Thymus (tissue), 11 donors: ENCODE results near the gene COQ8A. TPM values are rescaled to one million over a fixed set of nuclear protein-coding genes. Genes with fewer than 3 reads are reported as not detected.

Experiments used
- DNase-seq, 9 donors: peaks; one replicate each; pipeline ENCODE4 v3.0.0-alpha.2; 2013; ENCODE audit warnings: low spot score in 9 of 9, low read depth in 6 of 9, missing footprints in 1 of 9
- H3K27ac ChIP-seq, 2 donors: one replicate each; pipeline ENCODE4 v1.5.1; 2013; ENCODE audit warnings: control low read depth in 1 of 2, low read depth in 1 of 2, low read length in 1 of 2, mild to moderate bottlenecking in 1 of 2, moderate library complexity in 1 of 2
- H3K27me3 ChIP-seq, 2 donors: one replicate each; pipeline ENCODE4 v1.5.1; 2013; ENCODE audit warnings: low read length in 1 of 2; ENCODE audit not compliant: control insufficient read depth in 2 of 2, insufficient read depth in 1 of 2
- H3K36me3 ChIP-seq, 2 donors: one replicate each; pipeline ENCODE4 v1.5.1; 2013; ENCODE audit warnings: low read length in 1 of 2, mild to moderate bottlenecking in 1 of 2, moderate library complexity in 1 of 2; ENCODE audit not compliant: control insufficient read depth in 2 of 2, insufficient read depth in 2 of 2
- H3K4me1 ChIP-seq, 2 donors: one replicate each; pipeline ENCODE4 v1.5.1; 2013; ENCODE audit warnings: low read length in 2 of 2; ENCODE audit not compliant: control insufficient read depth in 2 of 2, insufficient read depth in 2 of 2
- H3K4me3 ChIP-seq, 2 donors: one replicate each; pipeline ENCODE4 v1.5.1; 2013; ENCODE audit warnings: low read length in 2 of 2, control low read depth in 1 of 2, mild to moderate bottlenecking in 1 of 2
- H3K9me3 ChIP-seq, 2 donors: one replicate each; pipeline ENCODE4 v1.5.1; 2013; ENCODE audit warnings: low read length in 1 of 2, mild to moderate bottlenecking in 1 of 2; ENCODE audit not compliant: control insufficient read depth in 2 of 2, insufficient read depth in 1 of 2
- WGBS: extraction: QIAGEN DNeasy Blood & Tissue Kit; methylation state at CpG from one replicate; pipeline ENCODE4 v1.1.7; 2013; 5-methylcytosine and 5-hydroxymethylcytosine counted together
- polyA plus RNA-seq: library from polyadenylated mRNA; stranded (reverse); fragments of 200-250 nt; gene quantifications from one replicate; pipeline ENCODE4 v1.2.3, GENCODE V29; 2013
- total RNA-seq: library from RNA; stranded (reverse); fragments of 120-200 nt; gene quantifications from one replicate; pipeline ENCODE4 v1.2.4, GENCODE V29; 2013
- donor health status: healthy.

COQ8A gene
- total and polyA plus RNA-seq, 2 donors: 16.8 to 47.1 TPM

DNA sequence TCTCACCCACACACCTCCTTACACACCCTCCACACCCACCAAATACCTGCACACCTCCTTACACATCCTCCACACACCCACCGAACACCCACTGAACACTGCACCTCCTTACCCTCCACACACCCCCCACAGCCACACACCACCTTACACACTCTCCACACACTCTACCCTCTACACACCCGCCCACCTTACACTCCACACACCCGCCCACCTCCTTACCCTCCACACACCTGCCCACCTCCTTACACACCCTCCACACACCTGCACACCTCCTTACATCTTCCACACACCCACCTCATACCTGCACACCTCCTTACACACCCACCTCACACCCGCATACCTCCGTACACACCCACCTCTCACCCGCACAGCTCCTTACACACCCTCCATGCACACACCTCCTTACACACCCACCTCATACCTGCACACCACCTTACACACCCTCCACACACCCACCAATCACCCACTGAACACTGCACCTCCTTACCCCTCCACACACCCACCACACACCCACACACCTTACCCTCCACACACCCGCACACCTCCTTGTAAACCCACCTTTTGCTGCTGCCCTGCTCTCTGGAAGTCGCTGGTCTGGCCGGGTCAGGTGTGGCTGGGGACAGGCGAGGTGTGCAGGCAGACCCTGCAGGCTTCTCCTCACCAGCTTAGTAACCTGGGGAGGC lies 38.5 kb downstream of the COQ8A start:
- Histone ChIP-seq H3K36me3 (peaks cover 9 to 23% of the 10 kb centered on the region in 2 donors), H3K4me3 (no peak overlapping the region), H3K27ac (no peak overlapping the region), H3K9me3 (no peaks in the 10 kb centered on the region), H3K27me3 (no peaks in the 10 kb centered on the region), H3K4me1 (no peaks in the 10 kb centered on the region)
- no peak for DNase-seq
- 98% methylated on average over 10 of the region's 10 CpGs for WGBS

DNA sequence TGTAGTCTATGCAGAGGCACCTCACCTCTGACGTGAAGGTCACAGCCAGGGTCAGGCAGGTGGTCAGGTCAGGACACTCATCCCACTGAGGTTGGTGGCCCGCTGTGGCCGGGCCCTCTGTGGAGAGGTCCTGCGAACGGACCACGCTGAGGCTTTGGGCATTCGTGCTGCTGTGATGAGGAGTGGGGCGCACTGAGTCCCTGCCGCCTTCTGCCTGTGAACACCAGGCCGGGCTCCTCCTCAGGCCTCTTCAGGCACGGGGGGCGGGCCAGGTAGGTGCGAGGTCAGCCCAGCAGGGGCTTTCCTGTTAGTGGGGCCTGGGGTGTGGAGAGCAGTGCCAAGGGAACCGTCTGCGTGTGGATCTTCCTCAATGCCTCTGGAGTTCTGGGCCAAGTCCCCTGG lies 39.0 kb downstream of the COQ8A start:
- no peaks in the 10 kb centered on the region for H3K4me1 ChIP-seq
- no peaks in the 10 kb centered on the region for H3K27me3 ChIP-seq
- DNase-seq: no peak
- H3K36me3 ChIP-seq: peaks cover 11 to 28% of the 10 kb centered on the region in 2 donors
- no peak overlapping the region for H3K4me3 ChIP-seq
- H3K27ac ChIP-seq: no peak overlapping the region
- WGBS: 96% methylated on average over 15 of the region's 15 CpGs
- no peaks in the 10 kb centered on the region for H3K9me3 ChIP-seq

DNA sequence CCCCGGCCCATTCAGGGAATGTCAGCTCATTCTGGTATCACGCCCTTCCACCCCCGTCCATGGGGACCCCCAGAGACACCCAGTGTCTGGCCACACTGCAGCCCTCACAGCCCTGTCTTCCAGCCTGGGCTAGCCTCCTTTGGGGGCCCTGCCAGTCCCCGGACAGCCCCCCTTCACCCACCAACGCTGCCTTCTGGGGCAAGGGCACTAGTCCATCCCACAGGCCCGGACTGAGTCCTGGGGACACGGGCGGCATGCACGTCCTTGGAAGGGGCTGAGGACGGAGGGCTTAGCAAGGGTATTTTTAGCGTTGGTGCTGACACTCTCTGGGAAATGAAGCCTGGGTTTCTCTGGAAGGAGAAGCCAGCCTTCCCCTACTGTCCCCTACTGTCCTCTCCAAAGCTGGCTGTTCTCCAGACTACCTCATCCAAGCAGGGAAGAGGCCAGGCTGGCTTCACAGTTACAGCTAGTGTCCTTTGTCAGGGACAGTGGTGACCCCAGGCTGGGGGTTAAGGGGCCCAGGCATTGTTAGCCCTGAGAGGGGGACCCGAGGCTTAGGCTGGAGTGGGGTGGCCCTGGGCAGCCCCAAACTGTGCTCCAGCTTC lies 39.5 kb downstream of the COQ8A start:
- peaks cover 16 to 33% of the 10 kb centered on the region in 2 donors for H3K36me3 ChIP-seq
- no peak for DNase-seq
- no peaks in the 10 kb centered on the region for H3K4me1 ChIP-seq
- no peaks in the 10 kb centered on the region for H3K9me3 ChIP-seq
- no peaks in the 10 kb centered on the region for H3K27me3 ChIP-seq
- no peak overlapping the region for H3K27ac ChIP-seq
- 95% methylated on average over 12 of the region's 12 CpGs for WGBS
- no peak overlapping the region for H3K4me3 ChIP-seq

DNA sequence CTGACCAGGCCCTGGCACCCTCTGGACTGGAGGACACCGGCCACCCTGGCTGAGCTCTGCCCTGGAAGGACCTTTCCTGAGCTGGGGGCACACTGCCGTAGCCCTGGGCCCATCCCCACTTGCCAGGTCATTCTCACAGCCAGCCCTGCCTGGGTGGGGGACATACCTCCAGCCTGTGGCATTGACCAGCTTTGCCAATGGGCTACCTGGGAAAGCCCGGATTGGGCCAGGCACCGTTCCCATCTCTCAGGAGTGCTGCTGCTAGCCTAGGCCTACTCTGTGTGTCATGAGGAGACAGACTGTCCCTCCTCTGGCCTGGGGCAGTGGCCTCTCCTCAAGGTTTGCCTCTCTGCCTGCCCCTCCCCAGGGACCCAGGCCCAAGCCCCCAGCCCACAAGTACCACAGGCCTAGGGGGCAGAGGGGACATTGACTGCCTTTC lies 40.0 kb downstream of the COQ8A start:
- no peaks in the 10 kb centered on the region for H3K27me3 ChIP-seq
- no peaks in the 10 kb centered on the region for H3K4me1 ChIP-seq
- no peak overlapping the region for H3K27ac ChIP-seq
- WGBS: 96% methylated on average over 4 of the region's 4 CpGs
- H3K36me3 ChIP-seq: peaks cover 19 to 39% of the 10 kb centered on the region in 2 donors
- H3K9me3 ChIP-seq: no peaks in the 10 kb centered on the region
- no peak overlapping the region for H3K4me3 ChIP-seq
- DNase-seq: no peak

DNA sequence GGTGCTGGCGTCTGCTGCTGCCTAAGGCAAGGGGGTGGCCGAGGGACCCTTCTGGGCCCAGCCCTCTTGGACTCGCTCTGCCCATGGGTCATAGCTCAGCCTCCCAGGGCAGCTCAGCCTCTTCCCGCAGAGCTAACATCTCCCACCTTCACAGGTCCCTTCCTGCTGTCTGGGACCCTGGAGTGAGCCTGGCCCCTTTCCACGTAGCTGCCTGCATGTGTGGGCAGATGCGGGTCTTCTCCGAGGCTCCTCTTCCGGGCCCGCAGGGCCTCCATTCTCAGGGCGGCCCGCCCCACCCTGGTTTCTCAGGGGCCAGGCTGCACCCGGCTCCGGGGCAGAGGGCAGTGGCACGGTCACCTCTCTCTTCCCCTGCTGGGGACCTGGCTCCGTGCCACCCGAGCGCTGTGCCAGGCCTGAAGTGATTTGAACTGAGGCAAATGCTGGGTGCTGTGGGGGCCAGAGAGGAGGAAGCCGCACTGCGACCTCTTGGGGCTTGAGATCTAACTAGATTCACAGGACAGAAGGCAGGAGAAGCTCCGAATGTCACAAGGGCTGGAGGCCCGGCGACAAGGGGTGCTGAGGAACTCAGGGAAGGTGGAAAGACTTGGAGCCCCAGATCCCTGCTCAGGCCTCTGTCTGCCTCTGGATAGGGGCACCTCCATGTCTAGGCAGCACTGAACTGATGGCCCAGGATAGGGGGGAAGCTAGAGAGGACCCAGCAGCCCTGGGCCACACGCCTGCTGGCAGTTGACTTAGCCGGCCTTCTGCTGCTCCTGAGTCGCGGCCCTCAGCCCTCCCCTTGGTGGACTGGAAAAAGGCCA lies 40.7 kb downstream of the COQ8A start:
- no peaks in the 10 kb centered on the region for H3K27me3 ChIP-seq
- no peak for DNase-seq
- no peaks in the 10 kb centered on the region for H3K9me3 ChIP-seq
- WGBS: 96% methylated on average over 26 of the region's 26 CpGs
- H3K36me3 ChIP-seq: peaks cover 19 to 45% of the 10 kb centered on the region in 2 donors
- H3K4me1 ChIP-seq: no peaks in the 10 kb centered on the region
- no peak overlapping the region for H3K27ac ChIP-seq
- no peak overlapping the region for H3K4me3 ChIP-seq

DNA sequence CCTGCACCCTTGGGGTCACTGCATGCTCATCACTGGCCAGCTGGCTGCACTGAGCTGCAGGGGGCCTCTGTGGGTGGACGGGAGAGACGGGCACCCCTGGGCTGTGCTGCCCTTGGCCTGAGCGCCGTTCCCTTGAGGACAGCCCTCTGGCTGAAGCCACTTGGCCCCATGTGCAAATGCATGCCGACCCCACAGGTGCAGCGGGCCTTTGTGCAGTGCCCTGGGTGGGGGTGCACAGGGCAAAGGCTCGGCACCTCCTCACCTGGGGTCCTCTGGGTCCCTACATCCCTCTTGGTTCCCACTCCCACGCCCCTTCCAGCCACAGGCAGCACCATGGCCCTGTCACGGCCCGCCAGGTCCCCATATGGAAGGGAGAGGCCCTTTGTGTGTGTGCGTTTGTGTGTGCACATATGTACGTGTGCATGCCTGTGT lies 41.3 kb downstream of the COQ8A start:
- no peaks in the 10 kb centered on the region for H3K9me3 ChIP-seq
- no peak for DNase-seq
- peaks cover 24 to 51% of the 10 kb centered on the region in 2 donors for H3K36me3 ChIP-seq
- no peaks in the 10 kb centered on the region for H3K27me3 ChIP-seq
- 97% methylated on average over 12 of the region's 12 CpGs for WGBS
- no peak overlapping the region for H3K4me3 ChIP-seq
- no peaks in the 10 kb centered on the region for H3K4me1 ChIP-seq
- no peak overlapping the region for H3K27ac ChIP-seq

DNA sequence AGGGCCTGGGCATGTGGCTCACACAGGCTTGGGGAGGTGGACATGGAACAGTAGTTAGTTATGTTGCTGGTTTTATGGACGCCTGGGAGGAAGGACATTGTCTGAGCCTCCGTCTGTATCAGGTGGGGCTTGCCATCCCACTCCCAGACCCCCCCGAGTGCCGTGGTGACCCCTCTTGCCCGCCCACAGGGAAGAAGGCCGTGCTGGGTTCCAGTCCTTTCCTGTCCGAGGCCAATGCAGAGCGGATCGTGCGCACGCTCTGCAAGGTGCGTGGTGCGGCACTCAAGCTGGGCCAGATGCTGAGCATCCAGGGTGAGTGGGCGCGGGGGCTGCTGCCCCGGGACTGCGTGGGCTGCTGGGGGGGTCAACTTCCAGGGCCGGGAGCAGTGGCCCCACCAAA lies 41.7 kb downstream of the COQ8A start:
- H3K27me3 ChIP-seq: no peaks in the 10 kb centered on the region
- H3K4me1 ChIP-seq: no peaks in the 10 kb centered on the region
- WGBS: 99% methylated on average over 18 of the region's 18 CpGs
- no peak overlapping the region for H3K27ac ChIP-seq
- no peaks in the 10 kb centered on the region for H3K9me3 ChIP-seq
- no peak for DNase-seq
- peaks cover 26 to 56% of the 10 kb centered on the region in 2 donors for H3K36me3 ChIP-seq
- no peak overlapping the region for H3K4me3 ChIP-seq

DNA sequence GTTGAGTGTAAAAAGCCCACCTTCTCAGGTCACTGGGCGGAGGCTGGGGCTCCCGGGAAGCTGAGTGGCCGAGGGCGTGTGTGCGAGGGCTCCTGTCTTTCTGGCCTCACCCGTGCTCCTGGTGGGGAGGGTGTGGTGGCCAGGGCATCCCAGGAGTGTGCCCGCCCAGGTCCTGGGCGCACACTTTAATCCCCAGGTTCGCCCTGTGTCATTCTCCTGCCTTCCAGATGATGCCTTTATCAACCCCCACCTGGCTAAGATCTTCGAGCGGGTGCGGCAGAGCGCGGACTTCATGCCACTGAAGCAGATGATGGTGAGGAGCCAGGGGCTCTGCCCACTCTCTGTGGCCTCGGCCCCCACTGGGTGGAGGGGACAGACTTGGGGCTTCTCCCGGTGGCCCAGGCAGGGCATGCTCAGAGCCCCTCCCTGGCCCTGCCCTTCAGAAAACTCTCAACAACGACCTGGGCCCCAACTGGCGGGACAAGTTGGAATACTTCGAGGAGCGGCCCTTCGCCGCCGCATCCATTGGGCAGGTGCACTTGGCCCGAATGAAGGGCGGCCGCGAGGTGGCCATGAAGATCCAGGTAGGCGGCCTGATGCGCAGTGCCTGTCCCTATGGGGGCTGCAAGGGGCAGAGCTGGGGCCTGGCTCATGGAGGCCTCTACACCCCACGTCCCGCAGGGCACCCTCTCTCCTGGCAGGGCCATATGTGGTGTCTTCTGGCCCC lies 42.5 kb downstream of the COQ8A start:
- H3K27me3 ChIP-seq: no peaks in the 10 kb centered on the region
- H3K4me1 ChIP-seq: no peaks in the 10 kb centered on the region
- H3K4me3 ChIP-seq: no peak overlapping the region
- 97% methylated on average over 31 of the region's 31 CpGs for WGBS
- no peak overlapping the region for H3K27ac ChIP-seq
- peaks cover 32 to 58% of the 10 kb centered on the region in 2 donors for H3K36me3 ChIP-seq
- no peaks in the 10 kb centered on the region for H3K9me3 ChIP-seq
- DNase-seq: no peak
